SIG-M5 (cell line): Measurements from ENCODE around the gene TBC1D10B.
"Not testable (repeated sequence)": the region's sequence is repeated elsewhere in the genome, so short reads cannot be mapped to it uniquely, and the experiment has no call there.

Source experiments
- DNase-seq: peaks from one replicate; lab custom pipeline; 2025; lab: John Stamatoyannopoulos, UW

TBC1D10B gene

DNA sequence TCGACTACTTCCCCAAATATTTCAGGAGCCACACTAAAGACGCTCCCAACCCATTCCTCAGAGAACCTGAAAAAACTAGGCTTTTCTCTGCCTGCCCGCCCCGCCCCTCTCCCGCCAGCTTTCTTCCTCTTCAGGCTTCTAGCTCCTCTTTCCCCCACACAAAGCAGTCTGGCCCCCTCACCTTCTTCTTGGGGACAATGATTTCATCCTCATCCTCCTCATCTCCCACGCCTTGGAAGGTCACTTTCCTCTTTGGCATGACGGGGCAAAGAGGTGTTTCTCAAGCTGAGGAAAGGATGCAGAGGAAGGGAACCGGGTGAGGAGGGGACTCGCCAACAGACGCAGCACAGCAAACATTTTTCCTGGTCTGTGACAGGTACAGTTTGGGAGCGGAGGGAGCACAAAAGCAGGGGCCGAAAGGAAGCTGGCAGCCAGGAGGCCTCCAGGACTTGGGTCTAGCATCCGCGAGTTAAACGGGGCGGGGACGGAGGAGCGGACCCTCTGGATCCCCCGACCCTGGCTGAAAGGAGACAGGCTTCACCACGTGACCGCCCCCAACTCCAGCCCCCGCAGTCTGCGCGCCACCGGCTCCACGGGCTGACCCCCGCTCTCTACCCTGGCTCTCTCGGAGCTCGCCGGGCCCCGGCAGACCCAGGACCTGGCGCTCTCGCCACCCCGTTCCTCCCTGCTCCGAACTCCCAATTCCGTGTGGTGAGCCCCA lies 15.7 kb downstream of the TBC1D10B start:
- no peak for DNase-seq

DNA sequence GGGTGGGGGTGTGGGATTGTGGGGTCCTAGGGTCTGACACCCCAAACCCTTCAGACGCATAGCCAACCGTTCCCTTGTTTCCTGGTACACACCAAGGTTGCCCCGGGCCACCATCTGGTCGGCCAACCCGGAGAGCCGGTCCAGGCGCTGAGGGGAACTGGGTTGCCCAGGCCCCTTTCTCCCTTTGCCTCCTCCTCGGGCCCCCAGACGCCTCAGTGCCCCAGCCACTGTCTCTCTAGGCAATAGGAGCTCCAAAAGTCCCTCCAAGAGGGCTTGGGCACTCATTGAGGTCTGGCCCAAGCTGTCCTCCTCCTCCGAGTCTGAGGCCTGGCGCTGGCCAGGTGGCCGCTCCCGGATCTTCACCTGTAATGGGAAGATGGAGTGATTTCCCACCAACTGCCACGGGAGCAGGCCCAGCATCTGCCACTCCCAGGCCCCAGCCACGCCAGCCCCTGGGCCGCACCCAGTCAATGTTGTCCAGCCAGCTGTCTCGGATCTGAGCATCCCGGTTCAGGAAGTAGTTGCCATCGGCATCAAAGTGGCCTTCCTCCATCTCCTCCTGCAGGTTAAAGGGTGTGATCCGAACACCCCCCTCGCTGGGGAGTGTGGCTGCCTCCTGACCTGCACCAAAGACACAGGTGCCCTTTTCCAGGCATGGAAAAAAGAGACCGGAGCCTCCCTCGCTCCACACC lies 16.7 kb downstream of the TBC1D10B start:
- no peak for DNase-seq

DNA sequence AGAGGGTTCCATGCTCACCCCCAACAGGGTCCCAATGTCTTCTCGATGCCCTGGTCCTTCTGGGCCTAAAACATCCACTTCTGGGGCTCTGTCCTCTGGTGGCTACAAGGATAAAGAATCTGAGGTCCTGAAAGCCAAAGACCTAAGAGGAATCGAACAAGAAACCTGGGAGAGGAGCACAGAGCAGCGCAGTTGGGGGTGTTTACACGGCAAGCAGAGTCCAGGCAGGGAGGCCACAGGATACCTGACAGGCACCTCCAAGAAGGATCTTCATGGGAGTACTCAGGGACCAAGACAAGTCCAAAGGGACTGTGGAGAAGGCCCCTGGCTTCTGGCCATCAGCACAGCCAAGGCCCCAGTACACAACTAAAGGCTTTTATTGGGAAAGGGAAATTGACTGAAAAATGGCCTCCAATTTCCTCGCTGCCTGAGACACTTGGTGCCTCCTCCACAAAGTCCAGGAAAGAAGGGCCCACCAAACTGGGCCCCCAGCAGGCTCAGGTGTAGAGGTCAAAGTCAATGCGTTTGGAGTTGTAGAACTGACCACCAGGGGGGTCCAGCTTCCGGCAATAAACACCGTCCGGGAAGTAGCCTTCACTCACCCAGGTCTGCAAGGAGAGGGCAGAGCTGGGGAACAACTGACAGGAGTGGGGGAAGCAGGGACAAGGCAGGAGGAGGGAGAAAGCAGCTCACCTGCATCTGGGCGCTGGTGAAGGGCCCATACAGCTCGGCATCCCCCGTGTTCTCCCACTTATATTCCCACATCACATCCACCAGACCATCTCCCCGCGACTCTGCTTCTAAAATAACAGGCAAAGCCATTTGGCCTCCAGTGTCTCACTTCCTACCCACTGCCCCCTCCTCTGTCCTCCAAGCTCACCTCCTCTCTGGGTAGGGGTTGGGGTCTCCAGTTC lies 17.5 kb downstream of the TBC1D10B start:
- no peak for DNase-seq

DNA sequence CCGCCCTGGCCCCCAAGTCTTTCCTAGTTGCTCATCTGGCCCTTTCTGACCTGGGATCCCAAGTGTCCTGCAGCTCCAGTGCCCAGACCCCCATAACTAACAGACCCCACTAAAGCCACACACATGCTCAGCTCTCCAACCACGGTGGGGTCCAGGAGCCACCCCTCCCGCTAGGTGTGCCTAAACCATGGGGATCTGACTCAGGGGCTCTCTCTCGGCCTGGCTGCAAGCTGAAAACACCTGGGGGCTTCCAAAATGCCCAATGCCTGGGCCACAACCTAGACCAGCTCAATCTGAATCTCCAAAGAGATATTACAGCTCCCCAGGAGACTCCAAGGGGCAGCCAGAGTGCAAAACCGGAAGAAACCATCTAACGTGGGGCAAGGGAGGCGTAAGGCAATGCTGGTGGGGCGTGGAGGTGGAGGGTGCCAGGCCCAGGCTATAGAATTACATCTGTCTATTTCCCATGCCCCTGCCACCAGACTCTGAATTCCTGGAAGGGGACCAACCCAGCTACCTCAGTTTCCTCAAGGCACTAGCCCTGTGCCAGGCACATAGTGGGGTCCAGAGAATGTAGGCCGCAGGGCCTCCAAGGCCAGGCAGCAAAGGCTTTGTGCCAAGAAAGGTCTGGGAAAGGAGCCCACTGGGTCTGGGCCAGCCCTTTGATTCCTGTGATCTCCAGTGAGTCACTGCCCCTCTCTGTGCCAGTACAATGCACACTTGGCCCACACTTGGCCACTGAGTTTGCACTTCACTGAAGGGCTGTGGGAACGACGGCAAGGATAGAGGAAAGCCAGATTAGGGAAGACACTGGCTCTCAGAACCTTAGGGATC lies 18.5 kb downstream of the TBC1D10B start:
- DNase-seq, result no peak

DNA sequence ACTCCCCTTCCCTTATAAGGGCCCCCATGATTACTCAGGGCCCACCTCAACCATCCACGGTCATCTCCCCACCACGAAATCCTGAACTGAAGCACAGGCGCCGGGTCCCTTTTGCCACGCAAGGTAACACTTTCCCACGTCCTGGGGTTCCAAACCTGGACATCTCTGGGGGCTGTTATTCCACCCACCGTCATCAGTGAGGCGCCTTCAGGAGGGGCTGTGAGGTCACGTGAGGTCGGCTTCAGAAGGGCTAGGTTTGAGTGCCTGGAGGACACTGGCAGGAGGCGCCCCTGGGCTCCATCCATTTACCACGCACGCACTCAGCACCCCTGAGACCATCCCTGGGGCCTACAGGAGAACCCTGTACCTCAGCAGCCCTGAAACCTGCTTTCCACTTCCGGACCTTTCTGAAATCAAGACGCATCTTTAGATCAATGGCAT lies 19.3 kb downstream of the TBC1D10B start:
- DNase-seq, result no peak

DNA sequence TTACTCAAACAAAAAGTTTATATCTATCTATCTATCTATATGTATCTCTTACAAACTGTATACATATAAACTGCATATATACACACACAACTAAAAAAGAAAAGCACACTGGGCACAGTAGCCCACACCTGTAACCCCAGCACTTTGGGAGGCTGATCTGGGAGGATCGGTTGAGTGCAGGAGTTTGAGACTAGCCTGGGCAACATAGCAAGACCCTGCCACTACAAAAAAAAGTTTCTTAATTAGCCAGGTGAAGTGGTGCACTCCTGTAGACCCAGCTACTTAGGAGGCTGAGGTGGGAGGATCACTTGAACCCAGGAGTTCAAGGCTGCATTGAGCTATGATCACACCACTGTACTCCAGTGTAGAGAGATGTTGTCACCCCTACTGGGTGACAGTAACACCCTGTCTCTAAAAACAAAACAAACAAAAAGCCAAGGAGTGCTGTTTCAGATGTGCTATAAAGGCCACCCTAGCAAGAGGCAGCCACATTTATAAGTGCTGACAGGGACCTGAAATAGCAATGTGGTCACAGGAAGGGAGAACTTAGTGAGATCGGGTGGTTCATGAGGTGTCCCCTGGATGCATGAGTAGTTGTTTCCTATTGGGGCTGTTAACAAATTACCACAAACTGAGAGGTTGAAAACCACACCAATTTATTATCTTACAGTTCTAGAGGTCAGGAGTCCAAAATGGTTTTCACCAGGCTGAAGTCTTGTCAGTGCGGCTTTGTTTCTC lies 20.0 kb downstream of the TBC1D10B start:
- DNase-seq, result no peak

DNA sequence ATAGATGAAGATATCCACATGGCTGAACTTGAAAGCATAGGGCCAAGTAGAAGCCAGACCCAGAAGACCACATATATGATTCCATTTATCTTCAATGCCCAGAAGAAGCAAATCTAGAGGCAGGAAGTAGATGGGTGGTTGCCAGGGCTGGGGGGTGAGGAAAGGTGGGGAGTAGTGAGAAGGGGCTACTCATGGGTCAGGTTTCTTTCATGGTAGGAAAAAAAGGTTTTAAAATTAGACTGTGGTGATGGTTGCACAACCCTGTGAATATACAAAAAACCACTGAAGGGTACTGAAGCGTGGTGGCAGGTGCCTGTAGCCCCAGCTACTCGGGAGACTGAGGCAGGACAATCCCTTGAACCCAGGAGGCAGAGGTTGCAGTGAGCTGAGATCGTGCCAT lies 20.6 kb downstream of the TBC1D10B start:
- DNase-seq, result no peak

DNA sequence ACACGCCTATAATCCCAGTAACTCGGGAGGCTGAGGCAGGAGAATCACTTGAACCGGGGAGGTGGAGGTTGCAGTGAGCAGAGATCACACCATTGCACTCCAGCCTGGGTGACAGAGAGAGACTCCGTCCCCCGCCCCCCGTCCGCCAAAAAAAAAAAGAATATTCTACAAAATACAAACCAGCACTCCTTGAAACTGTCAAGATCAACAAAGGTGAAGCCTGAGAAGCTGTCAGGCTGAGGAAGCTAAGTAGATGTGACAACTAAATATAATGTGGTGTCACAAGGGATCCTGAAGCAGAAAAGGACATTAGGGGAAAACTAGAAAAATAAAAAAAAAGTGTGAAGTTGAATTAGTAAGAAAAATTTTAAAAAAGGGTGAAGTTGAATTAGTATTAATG lies 21.4 kb downstream of the TBC1D10B start:
- no peak for DNase-seq

DNA sequence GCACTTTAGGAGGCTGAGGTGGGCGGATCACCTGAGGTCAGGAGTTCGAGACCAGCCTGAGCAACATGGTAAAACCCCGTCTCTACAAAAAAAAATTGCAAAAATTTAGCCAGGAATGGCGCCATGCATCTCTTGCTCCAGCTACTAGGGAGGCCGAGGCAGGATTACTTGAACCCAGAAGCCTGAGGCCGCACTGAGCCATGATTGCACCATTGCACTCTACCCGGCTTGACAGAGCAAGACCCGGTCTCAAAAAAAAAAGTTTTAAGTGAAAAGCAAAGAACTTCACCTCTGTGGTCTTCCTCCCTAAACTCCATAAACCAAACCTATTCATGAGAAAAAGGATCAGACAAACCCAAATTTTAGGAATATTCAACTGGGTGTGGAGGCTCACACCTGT lies 22.2 kb downstream of the TBC1D10B start:
- DNase-seq, result no peak

DNA sequence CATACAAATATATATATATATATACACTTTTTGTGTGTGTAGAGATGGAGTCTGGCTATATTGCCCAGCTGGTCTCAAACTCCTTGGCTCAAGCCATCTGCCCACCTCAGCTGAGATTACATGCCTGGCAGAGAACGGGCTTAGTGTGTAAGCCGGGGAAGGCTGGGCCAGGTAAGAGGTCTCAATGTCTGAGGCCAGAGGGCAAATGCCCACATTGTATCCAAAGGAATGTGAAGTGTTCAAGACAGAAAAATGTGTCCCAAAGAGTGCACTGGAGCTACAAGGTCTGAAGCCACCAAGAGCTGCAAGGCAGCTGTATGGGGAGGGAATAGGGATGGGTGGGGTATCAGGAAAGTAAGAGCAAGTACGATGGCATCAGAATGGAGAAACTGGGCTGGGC lies 24.0 kb downstream of the TBC1D10B start:
- DNase-seq, result no peak

DNA sequence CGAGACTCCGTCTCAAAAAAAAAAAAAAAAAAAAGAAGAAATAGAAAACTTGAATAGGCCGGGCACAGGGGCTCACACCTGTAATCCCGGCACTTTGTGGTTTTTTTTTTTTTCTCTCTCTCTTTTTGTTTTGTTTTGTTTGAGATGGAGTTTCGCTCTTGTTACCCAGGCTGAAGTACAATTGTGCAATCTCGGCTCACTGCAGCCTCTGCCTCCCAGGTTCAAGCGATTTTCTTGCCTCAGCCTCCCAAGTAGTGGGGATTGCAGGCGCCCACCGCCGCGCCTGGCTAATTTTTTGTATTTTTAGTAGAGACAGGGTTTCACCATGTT lies 26.8 kb downstream of the TBC1D10B start:
- DNase-seq, result not testable (repeated sequence)

DNA sequence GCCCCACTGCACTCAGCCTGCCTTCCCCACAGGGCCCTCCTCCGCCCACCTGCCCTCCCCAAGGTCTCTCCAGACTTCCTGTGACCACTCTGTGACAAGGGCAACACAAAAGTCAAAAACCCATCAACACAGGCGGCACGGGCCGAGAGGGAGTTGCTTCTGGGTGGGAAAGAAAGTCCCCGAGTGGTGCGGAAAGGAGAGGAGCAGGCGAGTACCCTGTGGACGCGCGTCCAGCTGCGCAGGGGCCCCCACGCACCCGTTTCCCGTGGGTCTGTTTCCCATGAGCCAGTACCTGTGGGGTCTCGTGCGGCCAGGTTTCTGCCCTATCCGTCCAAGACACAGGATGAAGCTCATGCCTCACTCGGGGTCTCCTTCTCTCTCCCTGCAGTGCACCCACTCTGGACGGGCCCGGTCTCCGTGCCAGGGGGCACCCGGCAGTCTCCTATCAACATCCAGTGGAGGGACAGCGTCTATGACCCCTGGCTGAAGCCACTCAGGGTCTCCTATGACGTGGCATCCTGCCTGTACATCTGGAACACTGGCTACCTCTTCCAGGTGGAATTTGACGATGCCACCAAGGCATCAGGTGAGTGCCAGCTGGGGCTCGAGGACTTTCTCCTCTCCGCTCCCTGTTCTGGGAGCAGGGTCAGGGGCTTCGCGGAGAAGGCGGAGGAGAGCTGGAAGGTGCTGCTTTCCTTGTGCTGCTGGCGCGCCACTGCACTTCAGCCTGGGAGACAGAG lies 27.4 kb downstream of the TBC1D10B start:
- no peak for DNase-seq

DNA sequence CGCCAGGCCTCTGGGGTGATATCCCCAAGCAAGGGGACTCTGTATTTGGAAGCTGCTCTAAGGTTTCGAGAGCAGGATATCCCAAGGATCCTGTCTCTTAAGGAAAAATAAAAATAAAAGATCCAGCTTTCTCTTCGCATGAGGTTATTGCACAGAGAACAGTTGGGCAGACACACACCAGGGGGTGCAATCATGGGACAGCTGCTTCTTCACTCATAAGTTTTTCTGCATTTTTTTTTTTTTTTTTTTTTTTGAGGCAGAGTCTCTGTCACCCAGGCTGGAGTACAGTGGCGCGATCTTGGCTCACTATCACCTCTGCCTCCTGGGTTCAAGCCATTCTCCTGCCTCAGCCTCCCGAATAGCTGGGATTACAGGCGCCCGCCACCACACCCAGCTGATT lies 28.3 kb downstream of the TBC1D10B start:
- DNase-seq, result not testable (repeated sequence)

DNA sequence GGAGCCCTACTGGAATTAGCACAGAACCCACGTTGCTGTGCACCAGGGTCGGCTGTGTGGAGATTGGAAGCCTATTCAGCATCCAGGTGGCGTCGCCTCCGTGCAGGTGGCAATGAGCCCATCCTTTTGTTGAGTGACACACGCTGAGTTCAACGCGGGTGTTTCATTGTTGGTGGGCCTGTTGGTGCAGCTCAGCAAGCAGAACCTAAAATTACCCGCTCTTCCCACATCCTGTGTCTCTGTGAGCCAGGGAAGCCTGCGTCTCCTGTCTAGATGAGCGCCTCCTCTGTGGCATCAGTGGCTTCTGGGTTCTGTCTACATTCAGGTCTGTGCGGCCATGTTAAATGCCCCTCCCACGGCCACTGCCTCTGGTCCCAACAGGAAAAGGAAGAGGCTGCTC lies 29.7 kb downstream of the TBC1D10B start:
- DNase-seq, result no peak

DNA sequence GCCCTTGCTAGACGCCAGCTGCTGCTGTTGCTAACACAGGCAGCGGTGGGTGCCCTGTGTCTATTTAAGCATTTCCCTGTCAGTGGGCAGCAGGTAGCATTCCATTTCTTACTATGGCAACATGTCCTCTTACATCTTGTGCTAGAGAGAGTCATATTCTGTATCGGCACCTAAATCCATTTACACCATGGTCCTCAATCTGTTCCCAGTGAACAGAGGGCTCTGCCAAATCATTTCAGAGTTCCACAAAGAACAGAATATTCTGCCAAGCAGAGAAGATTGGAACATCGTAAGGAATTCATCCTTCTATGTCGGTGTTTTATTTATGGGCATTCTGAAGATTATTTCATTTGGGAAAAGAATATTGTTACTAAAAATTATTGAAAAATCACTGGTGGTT lies 31.6 kb downstream of the TBC1D10B start:
- not testable (repeated sequence) for DNase-seq

DNA sequence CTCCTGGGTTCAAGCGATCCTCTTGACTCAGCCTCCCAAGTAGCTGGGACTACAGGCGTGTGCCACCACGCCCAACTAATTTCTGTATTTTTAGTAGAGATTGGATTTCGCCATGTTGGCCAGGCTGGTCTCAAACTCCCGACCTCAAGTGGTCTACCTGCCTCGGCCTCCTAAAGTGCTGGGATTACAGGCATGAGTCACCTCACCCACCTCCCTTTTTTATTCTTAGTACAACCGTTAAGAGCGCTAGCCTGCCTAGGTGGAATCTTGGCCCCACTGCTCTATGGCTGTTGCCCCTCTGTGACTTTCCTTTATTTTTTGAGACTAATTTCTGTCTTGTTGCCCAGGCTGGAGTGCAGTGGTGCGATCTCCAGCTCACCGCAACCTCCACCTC lies 32.3 kb downstream of the TBC1D10B start:
- DNase-seq, result not testable (repeated sequence)

DNA sequence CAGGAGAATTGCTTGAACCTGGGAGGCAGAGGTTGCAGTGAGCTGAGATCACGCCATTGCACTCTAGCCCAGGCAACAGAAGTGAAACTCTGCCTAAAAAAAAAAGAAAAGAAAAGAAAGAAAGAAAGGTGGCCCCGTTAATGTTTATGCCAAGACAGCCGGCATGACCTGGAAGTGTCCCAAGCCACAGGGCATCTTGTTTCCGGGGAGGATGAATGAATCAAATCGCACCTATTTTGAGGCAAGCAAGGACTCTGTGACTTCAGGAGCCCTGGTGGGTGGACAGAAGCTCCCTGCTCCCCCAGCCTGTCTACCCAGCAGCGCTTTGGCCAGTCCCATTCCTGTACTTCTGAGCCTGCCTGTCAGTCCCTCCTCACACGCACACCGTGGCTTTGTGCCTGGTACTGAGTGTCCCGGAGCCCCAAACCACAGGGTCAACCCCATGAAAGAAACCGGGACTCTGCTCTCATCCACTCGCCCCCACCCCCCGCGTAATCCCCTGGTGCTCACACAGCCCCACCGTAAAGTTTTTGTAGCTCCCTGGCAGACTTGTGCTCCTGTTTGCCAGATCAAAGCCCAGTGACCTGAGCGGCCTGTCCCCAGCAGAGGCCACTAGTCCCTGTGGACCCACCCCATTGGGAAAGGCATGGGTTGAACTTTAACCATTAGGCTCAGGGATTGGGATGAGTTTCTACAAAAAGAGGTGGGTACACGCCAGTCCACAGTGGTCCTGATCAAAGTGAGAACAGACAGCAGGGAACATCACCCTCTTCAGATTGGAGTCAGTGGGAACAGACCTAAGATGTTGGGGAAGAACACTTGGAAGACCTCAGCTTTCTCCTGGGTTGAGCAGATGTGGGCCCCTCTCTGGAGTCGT lies 34.5 kb downstream of the TBC1D10B start:
- DNase-seq, result no peak

DNA sequence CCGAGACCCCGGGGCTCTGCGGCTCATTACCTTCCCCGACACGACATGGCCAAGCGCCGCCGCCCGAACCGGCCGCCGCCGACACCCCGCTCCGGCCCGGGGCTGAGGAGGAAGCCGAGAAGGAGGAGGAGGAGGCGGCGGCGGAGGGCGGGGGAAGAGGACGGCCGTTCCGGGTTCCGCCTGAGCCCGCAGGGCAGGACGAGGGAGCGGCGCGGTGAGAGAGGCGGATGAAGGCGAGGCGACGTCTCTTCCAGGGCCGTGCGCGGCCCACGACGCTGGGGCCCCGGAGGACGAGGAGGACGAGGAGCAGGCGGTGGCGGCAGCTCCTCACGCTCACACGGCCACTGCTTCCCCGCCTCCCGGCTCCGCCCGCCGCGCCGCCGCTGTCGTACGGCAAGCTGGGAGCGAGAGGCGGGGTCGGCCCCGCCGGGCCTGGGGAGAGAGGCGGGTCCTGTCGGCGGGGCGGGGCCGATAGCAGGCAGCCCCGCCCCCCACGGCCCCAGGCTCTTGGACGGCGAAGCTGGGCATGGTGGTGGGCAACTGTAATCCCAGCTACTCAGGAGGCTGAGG lies 35.2 kb downstream of the TBC1D10B start:
- not testable (repeated sequence) for DNase-seq

DNA sequence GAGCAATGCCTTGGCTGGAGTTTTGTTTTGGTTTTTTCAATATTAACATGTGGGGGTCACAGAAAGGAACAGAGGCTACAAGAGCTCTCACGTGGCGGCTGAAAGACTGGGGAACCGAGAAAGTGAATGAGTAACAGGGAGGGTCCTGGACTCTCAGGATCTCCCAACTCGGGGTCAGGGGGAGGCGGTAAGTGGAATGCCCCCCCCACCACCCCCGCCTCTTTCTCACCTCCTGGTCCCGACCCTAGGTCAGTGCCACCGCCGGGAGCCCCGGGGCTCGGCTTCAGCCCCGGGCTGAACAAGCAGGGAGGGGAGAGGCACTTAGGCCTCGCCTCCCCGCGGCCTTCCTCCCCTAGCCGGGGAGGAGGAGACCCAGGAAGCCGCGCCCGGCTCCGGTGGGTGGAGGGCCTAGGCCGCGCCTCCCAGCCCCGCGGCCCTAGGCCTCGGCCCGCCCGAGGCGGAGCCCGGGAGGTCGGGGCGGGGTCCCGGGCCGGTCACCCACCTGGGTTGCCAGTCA lies 35.8 kb downstream of the TBC1D10B start:
- not testable (repeated sequence) for DNase-seq
